HepG2 (cell line): Measurements from ENCODE around the gene LINGO1. TPM values are rescaled to one million over a fixed set of nuclear protein-coding genes. Genes with fewer than 3 reads are reported as not detected.

Source experiments
- ATAC-seq: fragments of 200-7000 bp; cut with Tn5 transposase; 3 replicates; pipeline ENCODE4 v1.9.1; 2020; ENCODE audit warnings: mild to moderate bottlenecking, moderate library complexity
- BruUV-seq: library from RNA; stranded (reverse); fragments of 400-500 nt; replicated peaks from 2 replicates; lab custom pipeline; 2021; lab: Mats Ljungman, UMichigan
- CTCF ChIA-PET: fragments of 300-600 bp; formaldehyde crosslinking; extraction: SDS; loops from one replicate; lab custom pipeline; 2021; ENCODE audit warnings: low total read pairs, inconsistent platforms, low intra/inter-chr PET ratio; lab: Yijun Ruan, JAX
- POLR2A ChIA-PET: fragments of 350-600 bp; sonication (Branson Sonifier 250); formaldehyde crosslinking; loops from one replicate; lab custom pipeline; 2020; ENCODE audit warnings: antibody characterized with exemption, inconsistent platforms; lab: Yijun Ruan, JAX
- DNase-seq: peaks from one replicate; pipeline ENCODE4 v3.0.0-alpha.2; 2015; ENCODE audit warnings: low spot score
- FAIRE-seq: peaks from 3 replicates; lab custom pipeline; 2011; peaks lifted over from hg19 to GRCh38; lab: Jason Lieb, UNC
- H2AFZ ChIP-seq: one replicate; pipeline ENCODE4 v1.6.1; 2011; ENCODE audit warnings: low read length, inconsistent platforms
- H3K27ac ChIP-seq: fragments of 300-600 bp; 3 replicates; pipeline ENCODE4 v1.8.0; 2011; ENCODE audit warnings: mixed run types, mild to moderate bottlenecking, mixed read lengths, low read length, inconsistent platforms; ENCODE audit not compliant: insufficient read depth; ENCODE audit errors: extremely low read length
- H3K27me3 ChIP-seq, 2 experiments: fragments of 200-600 bp in 1 of 2; 2 replicates in 1 of 2; 3 replicates in 1 of 2; pipeline versions ENCODE4 v1.6.0 to v1.8.0; 2011; ENCODE audit warnings: low read length in 2 of 2, mild to moderate bottlenecking in 2 of 2, moderate library complexity in 2 of 2, inconsistent platforms in 1 of 2; ENCODE audit not compliant: insufficient read depth in 2 of 2, control insufficient read depth in 1 of 2
- H3K36me3 ChIP-seq, 2 experiments: fragments of 200-600 bp in 1 of 2; replicated peaks in 1 of 2; 2 replicates in 1 of 2; 3 replicates in 1 of 2; pipeline versions ENCODE4 v1.5.1 to v1.8.0; 2011; ENCODE audit warnings: low read length in 2 of 2, inconsistent platforms in 1 of 2; ENCODE audit not compliant: insufficient read depth in 2 of 2, control insufficient read depth in 1 of 2
- H3K4me1 ChIP-seq: 2 replicates; pipeline ENCODE4 v1.5.1; 2012; ENCODE audit warnings: low read length, inconsistent platforms; ENCODE audit not compliant: insufficient read depth
- H3K4me2 ChIP-seq: 2 replicates; pipeline ENCODE4 v1.6.0; 2011; ENCODE audit warnings: low read depth, low read length, inconsistent platforms
- H3K4me3 ChIP-seq, 3 experiments: fragments of 200-600 bp in 1 of 3; sonication (generic), shearing (Covaris generic) in 1 of 3; replicated peaks in 1 of 3; 2 replicates each; pipeline ENCODE4 v1.5.1; 2011 to 2016; ENCODE audit warnings: low read length in 3 of 3, inconsistent platforms in 2 of 3, low read depth in 2 of 3, mild to moderate bottlenecking in 2 of 3, control low read depth in 1 of 3, mixed read lengths in 1 of 3; ENCODE audit not compliant: insufficient read depth in 1 of 3
- H3K79me2 ChIP-seq: one replicate; pipeline ENCODE4 v1.6.1; 2011; ENCODE audit warnings: low read length, inconsistent platforms; ENCODE audit not compliant: insufficient read depth
- H3K9ac ChIP-seq: 2 replicates; pipeline ENCODE4 v1.6.0; 2011; ENCODE audit warnings: mild to moderate bottlenecking, low read depth, low read length, inconsistent platforms; ENCODE audit not compliant: insufficient read depth
- H3K9me3 ChIP-seq: 2 replicates; pipeline ENCODE4 v1.5.1; 2012; ENCODE audit warnings: mild to moderate bottlenecking, low read length
- H4K20me1 ChIP-seq: 2 replicates; pipeline ENCODE4 v1.6.0; 2011; ENCODE audit warnings: inconsistent platforms, mild to moderate bottlenecking, low read length, moderate library complexity; ENCODE audit not compliant: insufficient read depth
- EEA1 ChIP-seq: sonication (generic); formaldehyde crosslinking; IDR thresholded peaks from 2 replicates; pipeline ENCODE4 v1.5.1; 2020; ENCODE audit warnings: mild to moderate bottlenecking, missing genetic modification reagents, borderline replicate concordance
- EZH2 ChIP-seq: conservative IDR thresholded peaks from 2 replicates; pipeline ENCODE4 v1.6.1; 2012; ENCODE audit warnings: mild to moderate bottlenecking, low read depth, low read length, moderate library complexity
- HDAC2 ChIP-seq: sonication (generic); formaldehyde crosslinking; IDR thresholded peaks from 2 replicates; pipeline ENCODE4 v1.4.0; 2020; ENCODE audit warnings: missing genetic modification reagents
- HOXA5 ChIP-seq: sonication (generic); formaldehyde crosslinking; IDR thresholded peaks from 2 replicates; pipeline ENCODE4 v1.4.0; 2020; ENCODE audit warnings: missing genetic modification reagents
- MIER2 ChIP-seq: IDR thresholded peaks from 2 replicates; pipeline ENCODE4 v1.6.1; 2016; ENCODE audit warnings: missing biosample characterization, missing genetic modification reagents
- RARG ChIP-seq: sonication (generic); formaldehyde crosslinking; IDR thresholded peaks from 2 replicates; pipeline ENCODE4 v1.4.0; 2020; ENCODE audit warnings: low read depth, mild to moderate bottlenecking, missing genetic modification reagents
- TARDBP ChIP-seq: sonication (generic); formaldehyde crosslinking; IDR thresholded peaks from 2 replicates; pipeline ENCODE4 v1.8.0; 2022; ENCODE audit warnings: mild to moderate bottlenecking, missing genetic modification reagents
- ZNF180 ChIP-seq: sonication (generic); formaldehyde crosslinking; IDR thresholded peaks from 2 replicates; pipeline ENCODE4 v1.4.0; 2020; ENCODE audit warnings: low read depth, missing genetic modification reagents, borderline replicate concordance
- ZNF263 ChIP-seq: sonication (generic); formaldehyde crosslinking; IDR thresholded peaks from 2 replicates; pipeline ENCODE4 v1.4.0; 2020; ENCODE audit warnings: missing genetic modification reagents
- ZNF30 ChIP-seq: sonication (generic); formaldehyde crosslinking; IDR thresholded peaks from 2 replicates; pipeline ENCODE4 v1.5.0; 2020; ENCODE audit warnings: mild to moderate bottlenecking, missing genetic modification reagents
- ZNF317 ChIP-seq: sonication (generic); formaldehyde crosslinking; IDR thresholded peaks from 2 replicates; pipeline ENCODE4 v1.5.0; 2020; ENCODE audit warnings: mild to moderate bottlenecking, missing genetic modification reagents
- ZNF329 ChIP-seq: sonication (generic); formaldehyde crosslinking; IDR thresholded peaks from 2 replicates; pipeline ENCODE4 v1.9.0; 2021; ENCODE audit warnings: low read depth, mild to moderate bottlenecking, missing genetic modification reagents
- ZNF367 ChIP-seq: sonication (generic); formaldehyde crosslinking; IDR thresholded peaks from 2 replicates; pipeline ENCODE4 v1.4.0; 2020; ENCODE audit warnings: missing genetic modification reagents, borderline replicate concordance
- ZNF431 ChIP-seq: sonication (generic); formaldehyde crosslinking; IDR thresholded peaks from 2 replicates; pipeline ENCODE4 v1.9.0; 2022; ENCODE audit warnings: missing genetic modification reagents, low read depth, mild to moderate bottlenecking, borderline replicate concordance
- WGBS: methylation state at CpG from one replicate; pipeline ENCODE4 v1.1.6; 2017; ENCODE audit warnings: low lambda C conversion rate; 5-methylcytosine and 5-hydroxymethylcytosine counted together
- in situ Hi-C: cut with HindIII; loops from 2 replicates; pipeline ENCODE4 v1.10.0; 2017; ENCODE audit warnings: low pct_unique_long_range_greater_than_20kb; ENCODE audit not compliant: extremely low pct_ligation_motif_present
- intact Hi-C: fragments of 100-400 bp; cut with micrococcal nuclease; formaldehyde crosslinking; loops from one replicate; pipeline ENCODE4 v1.10.0; 2022; ENCODE audit not compliant: unreplicated experiment
- polyA plus RNA-seq, 8 experiments: library from polyadenylated mRNA; depleted of rRNA in 3 of 8; stranded (reverse) in 7 of 8; unstranded in 1 of 8; fragments of >200 nt; fragmentation: Illumina TruSeq in 4 of 8; extraction: Trizol in 4 of 8; gene quantifications; 2 replicates each; pipeline versions ENCODE4 v1.2.1 to v1.2.3, GENCODE V29; 2011 to 2016; ENCODE audit warnings: low read depth in 4 of 8, missing spikeins in 1 of 8, mixed read lengths in 1 of 8; ENCODE audit not compliant: insufficient read depth in 1 of 8
- total RNA-seq, 5 experiments: library from RNA; depleted of rRNA; stranded (reverse); fragments of >200 nt; fragmentation: Illumina TruSeq; extraction: Trizol; gene quantifications; 2 replicates each; pipeline ENCODE4 v1.2.3, GENCODE V29; 2016; ENCODE audit warnings: low read depth in 1 of 5
- TF ChIP-seq, protein P1 (sequence below): sonication (generic); formaldehyde crosslinking; conservative IDR thresholded peaks from 2 replicates; pipeline ENCODE4 v1.4.0; 2020; ENCODE audit warnings: missing genetic modification reagents
- TF ChIP-seq, protein P2 (sequence below): sonication (generic); formaldehyde crosslinking; IDR thresholded peaks from 2 replicates; pipeline ENCODE4 v1.4.0; 2020; ENCODE audit warnings: missing genetic modification reagents

Gene LINGO1
- total and polyA plus RNA-seq, 2 of the 13 experiments (the other 11 are each of a cell fraction or from before 2014, with no cell fraction given) = 0.07 TPM; not detected in 1

DNA sequence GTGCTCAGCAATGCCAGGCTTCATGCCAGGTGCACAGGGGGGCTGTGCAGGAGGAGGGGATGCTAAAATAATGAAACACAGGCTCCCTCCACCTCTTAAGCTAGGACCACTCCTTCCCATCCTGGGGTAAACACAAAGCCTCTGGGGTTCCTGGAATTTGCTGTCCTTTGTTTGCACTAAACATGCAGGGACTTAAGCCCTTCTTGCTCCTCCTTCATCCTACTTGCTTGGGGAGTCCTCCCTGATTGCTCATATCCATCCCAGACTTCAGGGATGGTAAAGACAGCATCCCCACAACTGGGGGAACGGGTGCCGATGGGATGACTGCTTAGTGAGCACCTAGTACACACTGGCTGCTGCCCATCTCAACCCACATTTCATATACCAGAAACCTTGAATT is 5.1 kb downstream of the LINGO1 start (continued):
- TF ChIP-seq RARG (CRISPR knock-in tag) (no peak), EZH2 (no peak), MIER2 (CRISPR knock-in tag) (no peak)
- TF ChIP-seq, protein P1, sequence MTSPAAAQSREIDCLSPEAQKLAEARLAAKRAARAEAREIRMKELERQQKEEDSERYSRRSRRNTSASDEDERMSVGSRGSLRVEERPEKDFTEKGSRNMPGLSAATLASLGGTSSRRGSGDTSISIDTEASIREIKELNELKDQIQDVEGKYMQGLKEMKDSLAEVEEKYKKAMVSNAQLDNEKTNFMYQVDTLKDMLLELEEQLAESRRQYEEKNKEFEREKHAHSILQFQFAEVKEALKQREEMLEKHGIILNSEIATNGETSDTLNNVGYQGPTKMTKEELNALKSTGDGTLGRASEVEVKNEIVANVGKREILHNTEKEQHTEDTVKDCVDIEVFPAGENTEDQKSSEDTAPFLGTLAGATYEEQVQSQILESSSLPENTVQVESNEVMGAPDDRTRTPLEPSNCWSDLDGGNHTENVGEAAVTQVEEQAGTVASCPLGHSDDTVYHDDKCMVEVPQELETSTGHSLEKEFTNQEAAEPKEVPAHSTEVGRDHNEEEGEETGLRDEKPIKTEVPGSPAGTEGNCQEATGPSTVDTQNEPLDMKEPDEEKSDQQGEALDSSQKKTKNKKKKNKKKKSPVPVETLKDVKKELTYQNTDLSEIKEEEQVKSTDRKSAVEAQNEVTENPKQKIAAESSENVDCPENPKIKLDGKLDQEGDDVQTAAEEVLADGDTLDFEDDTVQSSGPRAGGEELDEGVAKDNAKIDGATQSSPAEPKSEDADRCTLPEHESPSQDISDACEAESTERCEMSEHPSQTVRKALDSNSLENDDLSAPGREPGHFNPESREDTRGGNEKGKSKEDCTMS (CRISPR knock-in tag) = no peak
- TF ChIP-seq, all 625 proteins: peak for 0

DNA sequence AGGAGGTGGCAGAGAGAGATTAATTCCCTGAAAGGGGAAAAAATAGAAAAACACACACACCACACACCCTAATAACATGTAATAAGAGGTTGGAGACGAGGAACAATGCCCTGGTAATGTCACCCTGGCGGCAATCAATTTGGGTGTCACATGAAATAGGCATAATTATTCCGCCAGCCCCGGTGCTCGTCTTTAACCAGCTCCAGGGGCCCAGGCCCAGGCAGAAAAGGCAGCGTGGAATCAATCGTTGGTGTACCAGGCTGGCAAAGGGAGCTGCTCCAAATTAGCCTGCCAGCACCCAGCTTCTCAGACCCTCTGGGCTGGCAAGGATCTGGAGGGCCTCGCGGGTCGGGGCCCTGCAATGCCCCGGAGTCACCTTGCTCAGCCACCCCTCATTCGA is 5.6 kb downstream of the LINGO1 start:
- CTCF ChIA-PET = no interaction called here
- TF ChIP-seq EEA1 (CRISPR knock-in tag) = no peak
- no peak for TF ChIP-seq ZNF263 (CRISPR knock-in tag)
- TF ChIP-seq HOXA5 (CRISPR knock-in tag) = no peak
- no peak for TF ChIP-seq ZNF317
- no peak for TF ChIP-seq ZNF180 (CRISPR knock-in tag)
- TF ChIP-seq ZNF367 (CRISPR knock-in tag) = no peak
- TF ChIP-seq TARDBP (CRISPR knock-in tag) = no peak
- no peak for TF ChIP-seq ZNF30 (CRISPR knock-in tag)
- no peak for TF ChIP-seq ZNF329 (CRISPR knock-in tag)
- no peak for TF ChIP-seq ZNF431 (CRISPR knock-in tag)
- TF ChIP-seq, protein P2, sequence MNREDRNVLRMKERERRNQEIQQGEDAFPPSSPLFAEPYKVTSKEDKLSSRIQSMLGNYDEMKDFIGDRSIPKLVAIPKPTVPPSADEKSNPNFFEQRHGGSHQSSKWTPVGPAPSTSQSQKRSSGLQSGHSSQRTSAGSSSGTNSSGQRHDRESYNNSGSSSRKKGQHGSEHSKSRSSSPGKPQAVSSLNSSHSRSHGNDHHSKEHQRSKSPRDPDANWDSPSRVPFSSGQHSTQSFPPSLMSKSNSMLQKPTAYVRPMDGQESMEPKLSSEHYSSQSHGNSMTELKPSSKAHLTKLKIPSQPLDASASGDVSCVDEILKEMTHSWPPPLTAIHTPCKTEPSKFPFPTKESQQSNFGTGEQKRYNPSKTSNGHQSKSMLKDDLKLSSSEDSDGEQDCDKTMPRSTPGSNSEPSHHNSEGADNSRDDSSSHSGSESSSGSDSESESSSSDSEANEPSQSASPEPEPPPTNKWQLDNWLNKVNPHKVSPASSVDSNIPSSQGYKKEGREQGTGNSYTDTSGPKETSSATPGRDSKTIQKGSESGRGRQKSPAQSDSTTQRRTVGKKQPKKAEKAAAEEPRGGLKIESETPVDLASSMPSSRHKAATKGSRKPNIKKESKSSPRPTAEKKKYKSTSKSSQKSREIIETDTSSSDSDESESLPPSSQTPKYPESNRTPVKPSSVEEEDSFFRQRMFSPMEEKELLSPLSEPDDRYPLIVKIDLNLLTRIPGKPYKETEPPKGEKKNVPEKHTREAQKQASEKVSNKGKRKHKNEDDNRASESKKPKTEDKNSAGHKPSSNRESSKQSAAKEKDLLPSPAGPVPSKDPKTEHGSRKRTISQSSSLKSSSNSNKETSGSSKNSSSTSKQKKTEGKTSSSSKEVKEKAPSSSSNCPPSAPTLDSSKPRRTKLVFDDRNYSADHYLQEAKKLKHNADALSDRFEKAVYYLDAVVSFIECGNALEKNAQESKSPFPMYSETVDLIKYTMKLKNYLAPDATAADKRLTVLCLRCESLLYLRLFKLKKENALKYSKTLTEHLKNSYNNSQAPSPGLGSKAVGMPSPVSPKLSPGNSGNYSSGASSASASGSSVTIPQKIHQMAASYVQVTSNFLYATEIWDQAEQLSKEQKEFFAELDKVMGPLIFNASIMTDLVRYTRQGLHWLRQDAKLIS (CRISPR knock-in tag) = no peak
- TF ChIP-seq HDAC2 (CRISPR knock-in tag) = no peak

More for the DNA sequence above, 5.6 kb downstream of the LINGO1 start:
- H3K27me3 ChIP-seq = peaks cover 4 to 22% of the 10 kb centered on the region in 2 experiments; a peak in 4 of 5 replicates
- in situ Hi-C loops = loop anchor here (25.0 kb wide), 1 partner anchor 185 kb away; no protein-coding TSS in a partner anchor
- POLR2A ChIA-PET = no interaction called here
- DNase-seq = no peak
- no peaks in the 10 kb centered on the region for H3K36me3 ChIP-seq
- no peaks in the 10 kb centered on the region for H4K20me1 ChIP-seq
- no peak overlapping the region for H3K9ac ChIP-seq
- H2AFZ ChIP-seq = no peak overlapping the region
- H3K4me2 ChIP-seq = no peak overlapping the region
- no peak overlapping the region for H3K4me3 ChIP-seq
- 32% methylated on average over 2 of the region's 12 CpGs for WGBS
- intact Hi-C loops = no loop called here
- FAIRE-seq = no peak
- BruUV-seq = no TSS peak
- no peak for ATAC-seq
- H3K79me2 ChIP-seq = no peaks in the 10 kb centered on the region
- peaks cover 21% of the 10 kb centered on the region for H3K4me1 ChIP-seq
- no peak overlapping the region for H3K27ac ChIP-seq
- no peaks in the 10 kb centered on the region for H3K9me3 ChIP-seq
